ENCODE measurements around the gene KCNV2. TPM values are rescaled to one million over a fixed set of nuclear protein-coding genes. Genes with fewer than 3 reads are reported as not detected.

KCNV2 gene
- total RNA-seq, 6 donors from 2014 or later: not detected

GRCh38 chr9:2741441-2742158 lies 24.3 kb downstream of the KCNV2 start:
- no peaks in the 10 kb centered on the region for H3K36me3 ChIP-seq
- H3K27ac ChIP-seq: no peak overlapping the region
- no peak overlapping the region for H3K4me3 ChIP-seq
- H3K4me1 ChIP-seq: no peaks in the 10 kb centered on the region
- no peak for TF ChIP-seq POLR2A (IDR thresholded peaks at IDR 0.05)
- no peak for TF ChIP-seq EP300 (IDR thresholded peaks at IDR 0.05)
- H3K27me3 ChIP-seq: no peaks in the 10 kb centered on the region
- H3K9me3 ChIP-seq: no peaks in the 10 kb centered on the region
- WGBS, 2 donors: 79 to 84% methylated on average over 6 of the region's 6 CpGs
- no peak for DNase-seq
- ATAC-seq (ENCODE audit: low FRiP score in 2 of 2): no peak

- TF ChIP-seq POLR2AphosphoS5 (IDR thresholded peaks at IDR 0.05): no peak
- no peak for TF ChIP-seq CTCF (IDR thresholded peaks at IDR 0.05)
- TF ChIP-seq EP300 (IDR thresholded peaks at IDR 0.05): no peak
- TF ChIP-seq POLR2A (IDR thresholded peaks at IDR 0.05): no peak
- 91 to 96% methylated on average over 7 of the region's 7 CpGs for WGBS, 2 donors
- ATAC-seq (ENCODE audit: low FRiP score in 2 of 2): no peak
Observed at GRCh38 chr9:2742214-2742613, 24.9 kb downstream of the KCNV2 start.

GRCh38 chr9:2743937-2744529 lies 26.7 kb downstream of the KCNV2 start:
- no peak for TF ChIP-seq CTCF (IDR thresholded peaks at IDR 0.05)
- TF ChIP-seq EP300 (IDR thresholded peaks at IDR 0.05): no peak
- TF ChIP-seq POLR2AphosphoS5 (IDR thresholded peaks at IDR 0.05): no peak
- TF ChIP-seq POLR2A (IDR thresholded peaks at IDR 0.05): no peak

More at GRCh38 chr9:2742214-2742613, 24.9 kb downstream of the KCNV2 start:
- no peak overlapping the region for H3K27ac ChIP-seq
- no peaks in the 10 kb centered on the region for H3K36me3 ChIP-seq
- H3K4me1 ChIP-seq: no peaks in the 10 kb centered on the region
- DNase-seq: no peak
- H3K9me3 ChIP-seq: no peaks in the 10 kb centered on the region
- H3K27me3 ChIP-seq: no peaks in the 10 kb centered on the region
- H3K4me3 ChIP-seq: no peak overlapping the region

GRCh38 chr9:2745560-2746380 lies 28.5 kb downstream of the KCNV2 start:
- Histone ChIP-seq H3K4me3 (no peak overlapping the region), H3K36me3 (no peaks in the 10 kb centered on the region), H3K27me3 (no peaks in the 10 kb centered on the region), H3K4me1 (no peaks in the 10 kb centered on the region), H3K27ac (no peak overlapping the region), H3K9me3 (no peaks in the 10 kb centered on the region)
- DNase-seq (no peak), ATAC-seq (ENCODE audit: low FRiP score in 2 of 2) (no peak)
- 78 to 84% methylated on average over 9 of the region's 9 CpGs for WGBS, 2 donors
- TF ChIP-seq CTCF (IDR thresholded peaks at IDR 0.05): no peak
- TF ChIP-seq EP300 (IDR thresholded peaks at IDR 0.05): no peak
- TF ChIP-seq POLR2A (IDR thresholded peaks at IDR 0.05): no peak
- TF ChIP-seq POLR2AphosphoS5 (IDR thresholded peaks at IDR 0.05): no peak

More at GRCh38 chr9:2743937-2744529, 26.7 kb downstream of the KCNV2 start:
- H3K27ac ChIP-seq: no peak overlapping the region
- H3K9me3 ChIP-seq: no peaks in the 10 kb centered on the region
- ATAC-seq (ENCODE audit: low FRiP score in 2 of 2) (no peak), DNase-seq (no peak)
- WGBS, 2 donors: 92 to 98% methylated on average over 5 of the region's 5 CpGs
- no peak overlapping the region for H3K4me3 ChIP-seq
- H3K27me3 ChIP-seq: no peaks in the 10 kb centered on the region
- no peaks in the 10 kb centered on the region for H3K36me3 ChIP-seq
- H3K4me1 ChIP-seq: no peaks in the 10 kb centered on the region

GRCh38 chr9:2749485-2749884 lies 32.2 kb downstream of the KCNV2 start:
- 95 to 100% methylated on average over 2 of the region's 2 CpGs for WGBS, 2 donors
- ATAC-seq (ENCODE audit: low FRiP score in 2 of 2): no peak
- DNase-seq: no peak
- Histone ChIP-seq H3K9me3 (no peaks in the 10 kb centered on the region), H3K27ac (no peak overlapping the region), H3K27me3 (no peaks in the 10 kb centered on the region), H3K4me3 (no peak overlapping the region), H3K36me3 (no peaks in the 10 kb centered on the region), H3K4me1 (no peaks in the 10 kb centered on the region)
- TF ChIP-seq POLR2A (IDR thresholded peaks at IDR 0.05): no peak
- TF ChIP-seq POLR2AphosphoS5 (IDR thresholded peaks at IDR 0.05): no peak
- no peak for TF ChIP-seq EP300 (IDR thresholded peaks at IDR 0.05)
- no peak for TF ChIP-seq CTCF (IDR thresholded peaks at IDR 0.05)

Measured in upper lobe of left lung (tissue), 6 donors.